B cell (primary cell): ENCODE results near the gene POLE2.
"Not testable (repeated sequence)": the region's sequence is repeated elsewhere in the genome, so short reads cannot be mapped to it uniquely, and the experiment has no call there.

Experiments
- CTCF ChIP-seq: fragments of 200-600 bp; IDR thresholded peaks from one replicate; pipeline ENCODE4 v1.8.0; 2022; ENCODE audit warnings: antibody characterized with exemption, mild to moderate bottlenecking
- EZH2 ChIP-seq: IDR thresholded peaks from 2 replicates; pipeline ENCODE4 v1.6.1; 2012; ENCODE audit warnings: borderline replicate concordance, low read depth, mild to moderate bottlenecking, moderate library complexity, low read length; ENCODE audit not compliant: insufficient read depth, poor library complexity, severe bottlenecking

DNA sequence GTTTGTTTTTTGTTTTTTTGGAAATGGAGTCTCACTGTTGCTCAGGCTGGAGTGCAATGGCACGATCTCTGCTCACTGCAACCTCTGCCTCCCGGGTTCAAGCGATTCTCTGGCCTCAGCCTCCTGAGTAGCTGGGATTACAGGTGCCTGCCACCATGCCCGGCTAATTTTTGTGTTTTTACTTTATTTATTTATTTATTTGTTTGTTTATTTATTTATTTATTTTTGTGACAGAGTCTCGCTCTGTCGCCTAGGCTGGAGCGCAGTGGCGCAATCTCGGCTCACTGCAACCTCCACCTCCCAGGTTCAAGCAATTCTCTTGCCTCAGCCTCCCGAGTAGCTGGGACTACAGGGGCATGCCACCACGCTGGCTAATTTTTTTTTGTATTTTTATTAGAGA is 23.0 kb upstream of the POLE2 start:
- TF ChIP-seq CTCF, EZH2: not testable (repeated sequence)
